ENCODE results near the gene UBA52.
"Not testable (repeated sequence)": the region's sequence is repeated elsewhere in the genome, so short reads cannot be mapped to it uniquely, and the experiment has no call there.

UBA52 gene

GRCh38 chr19:18590273-18591272 is 18.9 kb downstream of the UBA52 start:
- no peak for DNase-seq (ENCODE audit: low spot score)
- TF ChIP-seq CTCF (IDR thresholded peaks at IDR 0.05; ENCODE audit: extremely low read depth, insufficient read depth, missing control alignments): no peak
- in situ Hi-C loops (cut with MboI; ENCODE audit: low pct_unique_long_range_greater_than_20kb, low sequenced_read_pairs, unreplicated experiment): no loop called here

GRCh38 chr19:18591735-18592385 is 20.2 kb downstream of the UBA52 start:
- in situ Hi-C loops (cut with MboI; ENCODE audit: low pct_unique_long_range_greater_than_20kb, low sequenced_read_pairs, unreplicated experiment): no loop called here
- TF ChIP-seq CTCF (IDR thresholded peaks at IDR 0.05; ENCODE audit: extremely low read depth, insufficient read depth, missing control alignments): no peak
- DNase-seq (ENCODE audit: low spot score): no peak

GRCh38 chr19:18592732-18593131 is 21.1 kb downstream of the UBA52 start:
- in situ Hi-C loops (cut with MboI; ENCODE audit: low pct_unique_long_range_greater_than_20kb, low sequenced_read_pairs, unreplicated experiment); DNase-seq (ENCODE audit: low spot score): not testable (repeated sequence)

GRCh38 chr19:18593367-18594095 is 21.9 kb downstream of the UBA52 start:
- in situ Hi-C loops (cut with MboI; ENCODE audit: low pct_unique_long_range_greater_than_20kb, low sequenced_read_pairs, unreplicated experiment): no loop called here
- TF ChIP-seq CTCF (IDR thresholded peaks at IDR 0.05; ENCODE audit: extremely low read depth, insufficient read depth, missing control alignments): no peak
- DNase-seq (ENCODE audit: low spot score): peak; percentile 54

GRCh38 chr19:18594096-18594823 is 22.6 kb downstream of the UBA52 start:
- in situ Hi-C loops (cut with MboI; ENCODE audit: low pct_unique_long_range_greater_than_20kb, low sequenced_read_pairs, unreplicated experiment): no loop called here
- TF ChIP-seq CTCF (IDR thresholded peaks at IDR 0.05; ENCODE audit: extremely low read depth, insufficient read depth, missing control alignments): peak; percentile 94
- DNase-seq (ENCODE audit: low spot score): peak; percentile 96

- in situ Hi-C loops (cut with MboI; ENCODE audit: low pct_unique_long_range_greater_than_20kb, low sequenced_read_pairs, unreplicated experiment): no loop called here
- DNase-seq (ENCODE audit: low spot score): peak; percentile 59
- no peak for TF ChIP-seq CTCF (IDR thresholded peaks at IDR 0.05; ENCODE audit: extremely low read depth, insufficient read depth, missing control alignments)
These were observed 23.2 kb downstream of the UBA52 start for GRCh38 chr19:18594824-18595373.

All from GM13977 (cell line).